HG03159 (cell line): ENCODE results near the gene NHP2.
"Not testable (repeated sequence)": the region's sequence is repeated elsewhere in the genome, so short reads cannot be mapped to it uniquely, and the experiment has no call there.

Source experiments
- ATAC-seq: cut with Tn5 transposase; IDR thresholded peaks from one replicate; pipeline ENCODE4 v1.9.1; 2021; ENCODE audit warnings: mild to moderate bottlenecking, moderate library complexity; ENCODE audit not compliant: unreplicated experiment

Gene NHP2

DNA sequence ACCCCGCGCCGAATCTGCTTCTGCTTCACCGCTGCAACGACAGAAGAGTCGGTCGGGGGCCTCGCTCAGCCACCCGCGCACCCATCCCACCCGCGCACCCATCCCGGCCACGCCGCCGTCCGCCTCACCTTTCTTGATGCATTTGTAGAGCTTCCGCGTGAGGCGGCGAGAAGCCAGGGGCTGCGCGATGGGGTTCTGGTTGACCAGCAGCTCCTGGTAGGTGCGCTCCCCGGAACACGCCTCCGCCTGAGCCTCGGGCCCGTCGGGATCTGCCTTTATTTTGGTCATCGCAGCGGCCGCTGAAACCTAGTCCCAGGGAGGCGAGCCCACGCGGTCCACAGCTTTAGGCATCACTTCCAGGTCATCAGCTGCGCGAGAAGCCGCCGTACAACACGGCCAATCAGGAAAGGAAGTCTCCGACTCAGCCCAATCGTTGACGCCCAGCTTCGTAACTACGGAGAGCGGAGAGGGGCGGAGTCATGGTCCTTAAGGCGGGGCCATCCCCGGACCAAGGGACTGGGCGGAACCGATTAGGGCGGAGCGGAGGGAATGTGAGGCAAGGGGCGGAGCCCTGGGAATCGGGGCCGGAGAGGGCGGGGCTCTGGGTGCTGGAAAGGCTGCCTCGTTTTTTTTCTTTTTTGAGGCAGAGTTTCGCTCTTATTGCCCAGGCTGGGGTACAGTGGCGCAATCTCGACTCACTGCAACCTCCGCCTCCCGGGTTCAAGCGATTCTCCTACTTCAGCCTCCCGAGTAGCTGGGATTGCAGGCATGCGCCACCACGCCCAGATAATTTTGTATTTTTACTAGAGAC is at the start of gene NHP2:
TSS of gene NHP2 (minus strand) at position 356 of the 811 bp plus-strand sequence. CDS start at position 288, 68 bp downstream.
- ATAC-seq: peak; percentile 96

GRCh38 chr5:178202541-178202940 is 48.9 kb upstream of the NHP2 start:
- no peak for ATAC-seq

DNA sequence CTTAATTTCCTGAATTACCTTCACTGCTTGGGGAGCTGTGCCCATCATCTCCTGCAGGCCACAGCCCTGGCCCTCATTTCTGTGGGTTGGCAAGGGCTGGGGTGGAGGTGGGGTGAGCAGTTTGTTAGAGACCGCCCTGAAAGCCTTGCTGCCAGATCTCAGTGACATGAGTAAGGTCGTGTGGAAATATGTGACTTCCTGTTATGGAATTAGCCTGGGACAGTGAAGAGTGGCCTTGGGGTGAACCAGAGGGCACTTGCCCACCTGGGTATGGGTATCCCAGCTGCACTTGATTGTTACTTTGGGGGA is 48.2 kb upstream of the NHP2 start:
- no peak for ATAC-seq

GRCh38 chr5:178201221-178201926 is 47.7 kb upstream of the NHP2 start:
- ATAC-seq: no peak

- ATAC-seq: no peak
Observed at GRCh38 chr5:178199581-178200434, 46.1 kb upstream of the NHP2 start.

- ATAC-seq: no peak
Observed at GRCh38 chr5:178198706-178199105, 45.0 kb upstream of the NHP2 start.

DNA sequence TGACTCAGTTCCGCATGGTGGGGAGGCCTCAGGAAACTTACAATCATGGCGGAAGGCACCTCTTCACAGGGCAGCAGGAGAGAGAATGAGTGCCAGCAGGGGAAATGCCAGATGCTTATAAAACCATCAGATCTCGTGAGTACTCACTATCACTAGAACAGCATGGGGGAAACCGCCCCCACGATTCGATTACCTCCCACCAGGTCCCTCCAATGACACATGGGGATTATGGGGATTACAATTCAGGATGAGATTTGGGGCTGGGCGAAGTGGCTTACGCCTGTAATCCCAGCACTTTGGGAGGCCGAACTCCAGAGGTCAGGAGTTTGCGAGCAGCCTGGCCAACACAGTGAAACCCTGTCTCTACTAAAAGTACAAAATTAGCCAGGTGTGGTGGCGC is 44.5 kb upstream of the NHP2 start:
- ATAC-seq: not testable (repeated sequence)

GRCh38 chr5:178196986-178197385 is 43.3 kb upstream of the NHP2 start:
- ATAC-seq: no peak

- ATAC-seq: no peak
Observed at GRCh38 chr5:178196281-178196812, 42.7 kb upstream of the NHP2 start.

GRCh38 chr5:178194026-178194425 is 40.3 kb upstream of the NHP2 start:
- no peak for ATAC-seq

GRCh38 chr5:178193251-178193809 is 39.6 kb upstream of the NHP2 start:
- no peak for ATAC-seq

GRCh38 chr5:178192787-178193186 is 39.1 kb upstream of the NHP2 start:
- no peak for ATAC-seq

DNA sequence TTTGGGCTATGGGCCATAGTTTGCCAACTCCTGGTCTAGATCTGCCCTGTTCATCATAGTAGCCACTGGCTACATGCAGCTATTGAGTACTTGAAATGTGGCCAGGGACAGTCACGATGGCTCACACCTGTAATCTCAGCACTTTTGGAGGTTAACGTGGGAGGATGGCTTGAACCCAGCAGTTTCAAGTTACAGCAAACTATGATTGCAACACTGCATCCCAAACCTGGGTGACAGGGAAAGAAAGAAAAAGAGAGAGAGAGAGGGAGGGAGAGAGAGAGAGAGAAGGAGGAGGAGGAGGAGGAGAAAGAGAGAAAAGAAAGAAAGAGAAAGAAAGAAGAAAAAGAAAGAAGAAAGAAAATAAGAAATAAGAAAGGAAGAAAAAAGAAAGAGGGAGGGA is 38.6 kb upstream of the NHP2 start:
- ATAC-seq: no peak

DNA sequence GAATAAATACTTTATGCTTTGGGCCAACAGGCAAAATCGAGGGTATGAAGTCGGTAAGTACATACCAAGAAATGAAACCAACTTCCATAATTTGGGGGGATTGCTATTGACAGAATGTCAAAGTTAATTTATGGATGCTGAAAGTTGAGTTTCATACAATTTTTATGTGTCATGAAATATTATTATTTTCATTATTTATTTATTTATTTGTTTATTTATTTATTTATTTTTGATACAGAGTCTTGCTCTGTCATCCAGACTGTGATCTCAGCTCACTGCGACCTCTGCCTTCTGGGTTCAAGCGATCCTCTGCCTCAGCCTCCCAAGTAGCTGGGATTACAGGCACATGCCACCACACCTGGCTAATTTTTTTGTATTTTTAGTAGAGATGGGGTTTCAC is 38.0 kb upstream of the NHP2 start:
- ATAC-seq: no peak

GRCh38 chr5:178189433-178189832 is 35.7 kb upstream of the NHP2 start:
- ATAC-seq: no peak

GRCh38 chr5:178187014-178187413 is 33.3 kb upstream of the NHP2 start, which contains the start of gene GMCL2:
TSS of gene GMCL2 (minus strand) at chr5:178187371. CDS start at chr5:178187299, 72 bp downstream.
- ATAC-seq: no peak

DNA sequence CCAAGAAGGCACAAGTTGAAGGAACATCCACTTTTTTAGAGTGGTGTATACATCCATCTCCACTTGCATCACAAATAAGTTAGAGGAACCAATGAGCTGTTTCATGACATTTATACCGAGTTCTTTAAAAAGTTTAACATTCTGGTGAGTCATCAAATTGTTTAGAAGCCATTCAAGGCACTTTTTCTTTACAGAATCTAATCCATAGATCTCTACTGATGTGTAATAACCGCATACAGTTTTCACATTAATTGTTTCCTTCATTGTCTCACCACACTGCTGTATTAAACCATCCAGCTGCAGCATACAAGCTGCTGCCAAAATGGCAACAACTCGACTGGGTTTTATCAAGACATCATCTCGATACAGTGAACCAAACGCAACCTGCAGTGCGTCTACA is 32.7 kb upstream of the NHP2 start:
- no peak for ATAC-seq

DNA sequence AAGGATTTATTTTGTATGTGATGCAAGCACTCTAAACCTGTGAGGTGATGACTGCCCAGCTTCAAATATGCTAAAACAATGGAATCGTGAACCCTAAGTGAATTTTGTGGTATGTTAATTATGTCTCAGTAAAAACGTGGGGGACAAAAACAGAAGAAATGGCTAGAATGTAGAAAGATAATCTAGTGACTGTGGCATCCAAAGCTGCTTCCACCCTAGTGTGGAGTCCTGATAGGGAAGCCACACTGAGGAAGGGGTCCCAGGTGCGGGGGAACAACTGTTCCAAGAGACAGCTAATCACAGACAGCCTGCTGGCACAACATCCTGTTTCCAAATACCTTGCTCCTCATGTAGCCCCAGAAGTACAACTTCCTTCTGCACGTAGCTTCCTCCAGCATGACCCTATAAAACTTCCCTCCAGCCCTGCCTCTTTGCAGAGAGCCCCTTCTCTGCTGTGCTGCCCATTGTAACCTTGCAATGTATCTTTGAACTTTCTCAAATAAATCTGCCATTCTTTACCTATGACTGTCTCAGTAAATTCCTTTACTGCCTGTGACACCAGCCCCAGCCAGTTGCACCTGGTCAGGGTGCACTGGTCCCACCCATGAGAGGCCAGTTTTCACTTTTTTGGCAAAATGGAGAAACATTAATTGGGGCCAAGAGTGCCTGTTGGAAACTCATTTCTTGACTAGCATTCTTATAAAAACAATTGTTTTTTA is 28.6 kb upstream of the NHP2 start:
- no peak for ATAC-seq

- no peak for ATAC-seq
Observed at GRCh38 chr5:178180141-178180863, 26.6 kb upstream of the NHP2 start.

GRCh38 chr5:178177569-178177968 is 23.9 kb upstream of the NHP2 start:
- no peak for ATAC-seq
